ENCODE results near the gene LYAR.
A peak's percentile ranks its signal among the peaks of the same experiment; 100 is the strongest.

LYAR gene, protein sequence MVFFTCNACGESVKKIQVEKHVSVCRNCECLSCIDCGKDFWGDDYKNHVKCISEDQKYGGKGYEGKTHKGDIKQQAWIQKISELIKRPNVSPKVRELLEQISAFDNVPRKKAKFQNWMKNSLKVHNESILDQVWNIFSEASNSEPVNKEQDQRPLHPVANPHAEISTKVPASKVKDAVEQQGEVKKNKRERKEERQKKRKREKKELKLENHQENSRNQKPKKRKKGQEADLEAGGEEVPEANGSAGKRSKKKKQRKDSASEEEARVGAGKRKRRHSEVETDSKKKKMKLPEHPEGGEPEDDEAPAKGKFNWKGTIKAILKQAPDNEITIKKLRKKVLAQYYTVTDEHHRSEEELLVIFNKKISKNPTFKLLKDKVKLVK

DNA sequence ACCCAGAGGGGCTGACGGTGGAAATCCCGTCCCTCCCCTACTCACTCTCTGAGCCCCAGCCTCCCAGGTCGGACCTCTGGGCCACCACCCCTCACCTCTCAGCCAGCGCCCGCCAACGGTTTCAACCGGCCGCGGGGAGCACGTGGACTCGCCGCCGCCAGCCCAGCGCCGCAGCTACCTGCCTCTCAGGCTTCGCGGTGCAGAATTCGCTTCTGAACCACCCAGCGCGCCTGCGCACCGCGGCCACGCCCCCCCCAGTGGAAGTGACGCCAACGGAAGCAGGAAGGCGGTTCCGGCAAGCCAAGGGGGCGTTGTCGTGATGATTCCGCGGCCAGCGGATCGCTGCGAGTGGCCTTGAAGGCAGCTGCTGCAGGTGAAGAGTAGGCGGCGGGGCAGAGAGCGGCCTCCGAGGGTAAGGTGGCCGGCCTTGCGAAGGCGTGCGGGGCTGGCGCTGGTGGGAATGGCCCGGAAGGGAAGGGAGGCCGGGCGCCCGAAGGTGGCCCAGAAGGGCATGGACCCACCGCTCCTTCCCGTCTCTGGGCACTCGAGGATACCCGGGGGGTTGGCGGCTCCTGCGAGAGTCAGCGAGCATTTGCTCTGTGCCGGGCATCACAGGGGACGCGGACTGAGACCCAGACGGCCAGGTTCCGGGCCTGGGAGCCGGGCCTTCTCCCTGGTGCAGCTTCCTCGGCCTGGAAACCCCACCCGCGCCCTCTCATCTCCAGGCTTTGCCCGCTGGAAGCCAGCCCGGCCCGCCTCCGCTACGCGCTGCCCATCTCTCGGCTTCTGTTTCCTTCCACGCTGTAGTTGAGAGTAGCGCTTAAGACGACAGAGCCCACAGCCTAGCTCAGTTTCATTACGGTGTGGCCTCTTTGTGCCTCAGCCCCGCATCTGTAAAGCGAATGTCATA is at the start of gene LYAR, which contains the start of gene ZBTB49:
Gene LYAR (minus strand): TSS at position 214 of the 910 bp plus-strand sequence. CDS start 6,412 bp downstream, outside the sequence.
Gene ZBTB49 (plus strand): TSS at position 311 of the 910 bp plus-strand sequence. CDS start 9,695 bp downstream, outside the sequence.
- peak; percentile 97 for DNase-seq

DNA sequence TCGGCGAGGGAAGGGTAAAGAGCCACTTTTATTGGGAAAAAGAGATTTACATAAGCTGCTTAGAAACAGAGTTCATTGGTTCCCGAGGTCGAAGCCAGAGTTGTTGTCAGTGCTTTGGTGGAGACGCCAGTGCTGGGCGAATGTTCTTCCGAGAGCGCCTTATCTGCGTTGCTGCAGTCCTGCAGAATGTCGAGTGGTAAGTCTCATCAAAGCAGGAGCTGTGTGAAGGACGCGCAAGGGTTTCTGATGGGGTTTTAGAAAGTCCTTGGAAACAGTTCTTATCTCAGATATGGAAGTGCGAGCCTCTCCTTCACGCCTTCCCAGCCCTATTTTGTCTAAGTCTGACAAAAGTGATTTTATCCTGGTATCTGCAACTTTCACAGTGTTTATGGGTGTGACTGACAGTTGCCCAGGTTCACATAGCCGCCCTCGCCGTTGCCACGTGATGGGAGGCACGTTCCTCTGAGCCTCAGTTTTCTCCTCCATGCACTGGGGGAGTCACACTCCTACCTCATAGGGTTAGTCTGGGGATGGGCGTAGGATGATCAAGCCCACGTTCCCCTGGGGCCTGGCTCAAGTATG is 49.6 kb upstream of the LYAR start:
- no peak for DNase-seq

DNA sequence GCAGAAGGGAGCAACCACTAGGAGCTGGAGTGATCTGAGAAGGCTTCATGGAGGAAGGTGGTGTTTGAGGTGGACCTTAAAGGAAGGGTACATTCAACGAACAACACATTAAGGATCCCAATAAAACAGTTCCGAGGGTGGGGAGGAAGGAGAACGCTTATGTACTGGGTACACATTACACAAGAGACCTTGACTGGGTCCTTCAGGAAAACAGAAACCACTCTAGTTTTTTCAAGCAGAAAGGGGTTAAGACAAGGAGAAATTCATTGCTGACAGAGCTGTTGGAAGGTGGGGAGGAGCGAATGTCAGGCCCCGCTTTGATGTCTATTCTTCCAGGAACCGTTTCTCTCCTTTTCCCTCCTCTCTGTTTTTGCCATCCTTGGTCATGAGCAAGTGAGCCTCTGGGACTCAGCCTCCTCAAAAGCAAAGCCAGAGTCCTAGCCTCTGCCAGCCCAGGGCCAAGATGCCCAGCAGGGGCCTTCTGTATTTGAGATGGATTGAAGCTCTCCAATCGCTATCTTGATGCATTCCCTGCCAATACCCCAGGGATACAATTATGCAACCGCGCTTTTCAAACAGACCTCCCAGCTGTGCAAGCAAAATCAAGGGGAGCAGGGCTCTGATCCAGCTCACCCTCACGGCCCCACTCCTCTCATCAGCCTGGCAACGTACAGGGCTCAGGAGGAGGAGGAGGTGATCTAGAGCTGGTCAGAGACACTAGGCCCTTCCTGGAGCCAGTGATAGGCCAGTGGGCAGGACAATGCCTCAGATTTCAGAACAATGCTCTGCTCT is 48.5 kb upstream of the LYAR start:
- DNase-seq, result no peak

DNA sequence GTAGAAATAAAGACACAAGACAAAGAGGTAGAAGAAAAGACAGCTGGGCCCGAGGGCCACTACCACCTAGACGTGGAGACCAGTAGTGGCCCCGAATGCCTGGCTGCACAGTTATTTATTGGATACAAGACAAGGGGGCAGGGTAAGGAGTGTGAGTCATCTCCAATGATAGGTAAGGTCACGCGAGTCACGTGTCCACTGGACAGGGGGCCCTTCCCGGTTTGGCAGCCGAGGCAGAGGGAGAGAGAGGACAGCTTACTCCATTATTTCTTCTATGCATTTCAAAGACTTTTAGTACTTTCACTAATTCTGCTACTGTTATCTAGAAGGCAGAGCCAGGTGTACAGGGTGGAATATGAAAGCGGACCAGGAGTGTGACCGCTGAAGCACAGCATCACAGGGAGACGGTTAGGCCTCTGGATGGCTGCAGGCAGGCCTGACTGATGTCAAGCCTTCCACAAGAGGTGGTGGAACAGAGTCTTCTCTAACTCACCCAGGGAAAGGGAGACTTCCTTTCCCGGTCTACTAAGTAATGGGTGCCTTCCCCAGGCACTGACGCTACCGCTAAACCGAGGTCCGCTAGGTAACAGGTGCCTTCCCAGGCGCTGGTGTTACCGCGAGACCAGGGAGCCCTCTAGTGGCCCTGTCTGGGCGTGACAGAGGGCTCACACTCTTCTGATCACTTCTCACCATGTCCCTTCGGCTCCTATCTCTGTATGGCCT is 45.0 kb upstream of the LYAR start:
- DNase-seq, result peak; percentile 44

DNA sequence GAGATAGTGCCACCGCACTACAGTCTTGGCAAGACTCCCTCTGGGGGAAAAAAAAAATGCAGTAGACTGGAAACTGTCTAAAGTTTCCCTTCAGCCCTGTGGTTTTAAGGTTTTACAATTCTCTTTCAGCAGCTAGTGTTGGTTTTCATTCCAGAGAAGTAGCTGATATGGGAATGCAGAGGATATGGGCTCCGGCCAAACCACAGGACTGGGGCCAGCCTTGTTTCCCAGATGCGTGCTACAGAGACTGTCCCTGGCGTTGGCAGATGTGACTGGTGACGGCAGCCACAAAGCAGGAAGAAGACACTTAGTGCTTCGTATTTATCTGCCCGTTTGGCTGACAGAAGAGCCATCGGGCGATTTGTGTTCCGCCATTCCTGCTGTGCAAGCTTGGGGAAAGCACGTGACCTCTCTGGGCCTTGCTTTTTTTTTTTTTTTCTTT is 43.3 kb upstream of the LYAR start:
- peak; percentile 77 for DNase-seq

DNA sequence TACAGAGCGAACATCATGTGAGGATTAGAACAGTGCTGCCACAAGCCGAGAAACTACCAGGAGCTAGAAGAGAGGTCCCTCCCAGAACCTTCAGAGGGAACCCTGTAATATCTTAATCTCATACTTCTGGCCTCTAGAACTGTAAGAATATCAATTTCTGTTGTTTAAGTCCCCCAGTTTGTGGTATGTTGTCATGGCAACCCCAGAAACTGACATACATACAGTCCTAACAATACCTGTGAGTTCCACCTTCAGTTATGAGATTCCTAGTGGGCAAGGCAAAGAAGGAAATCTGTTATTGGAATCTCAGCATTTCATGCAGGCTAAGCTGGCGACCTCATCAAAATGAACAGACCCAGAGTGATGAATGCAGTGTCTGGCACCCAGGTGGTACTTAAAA is 42.6 kb upstream of the LYAR start:
- no peak for DNase-seq

DNA sequence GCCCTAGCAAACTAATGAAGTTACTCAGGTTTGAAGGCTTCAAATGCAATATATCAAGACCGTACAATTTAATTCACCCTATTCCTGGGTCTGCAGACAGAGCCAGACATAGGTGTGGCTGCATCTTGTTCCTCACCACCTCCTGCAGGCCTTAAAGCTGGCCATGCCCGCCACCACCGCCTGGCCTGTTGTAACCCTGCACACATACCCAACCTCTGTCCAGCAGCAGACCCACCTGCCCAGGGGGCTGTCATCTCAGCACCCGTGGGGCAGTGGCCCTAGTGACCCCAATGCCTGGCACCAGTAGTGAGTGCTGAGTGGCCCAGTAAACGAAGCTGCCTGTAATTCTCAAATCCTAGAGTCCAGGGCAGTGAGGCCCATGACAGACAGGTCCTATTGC is 40.8 kb upstream of the LYAR start:
- no peak for DNase-seq

DNA sequence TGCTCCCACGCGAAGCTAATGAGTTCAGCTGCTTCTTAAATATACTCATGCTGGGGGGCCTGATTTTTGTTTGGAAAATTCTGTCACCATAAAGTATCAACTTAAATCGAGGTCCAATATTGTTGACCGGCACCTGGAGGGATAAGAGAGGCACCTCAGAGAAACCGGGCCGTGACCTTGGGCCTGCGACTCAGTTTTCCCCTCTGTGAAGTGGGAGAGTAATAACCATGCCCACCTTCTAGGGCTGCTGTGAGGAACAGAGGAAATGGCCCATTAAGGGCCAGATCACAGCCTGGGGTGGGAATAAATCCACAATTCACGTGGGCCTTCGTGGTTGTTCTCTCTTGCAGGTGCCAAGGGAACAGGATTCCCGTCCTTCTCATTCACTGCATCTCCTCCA is 39.5 kb upstream of the LYAR start:
- no peak for DNase-seq

DNA sequence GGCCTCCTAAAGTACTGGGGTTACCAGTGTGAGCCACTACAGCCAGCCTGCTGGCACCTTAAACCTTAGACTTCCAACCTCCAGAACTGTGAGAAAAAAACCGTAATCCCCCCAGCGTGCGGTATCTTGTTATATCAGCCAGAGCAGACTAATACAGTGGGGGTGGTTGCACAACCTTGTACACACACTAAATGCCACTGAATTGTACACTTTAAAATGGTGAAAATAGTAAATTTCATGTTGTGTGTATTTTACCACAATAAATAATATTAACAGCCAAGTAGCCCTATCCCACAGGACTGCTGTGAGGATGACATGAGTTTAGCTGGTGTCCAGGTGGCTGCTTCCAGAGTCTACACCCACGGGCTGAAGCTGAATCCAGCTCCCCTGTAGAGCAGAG is 38.9 kb upstream of the LYAR start:
- no peak for DNase-seq

DNA sequence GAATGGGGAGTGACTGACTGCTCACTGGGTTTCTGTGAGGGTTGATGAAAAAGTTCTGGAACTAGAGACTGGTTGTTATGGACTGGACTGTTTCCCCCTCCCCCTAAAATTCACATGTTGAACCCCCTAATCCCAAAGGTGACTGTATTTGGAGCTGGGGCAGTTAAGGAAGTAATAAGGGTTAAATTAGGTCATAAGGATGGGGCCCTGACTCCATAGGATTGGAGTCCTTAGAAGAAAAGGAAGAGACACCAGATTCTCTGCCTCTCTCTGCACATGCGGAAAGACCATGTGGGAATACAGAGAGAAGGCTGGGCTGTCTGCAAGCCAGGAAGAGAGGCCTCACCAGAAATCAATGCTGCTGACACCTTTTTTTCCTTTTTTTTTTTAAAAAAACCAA is 38.3 kb upstream of the LYAR start:
- no peak for DNase-seq

DNA sequence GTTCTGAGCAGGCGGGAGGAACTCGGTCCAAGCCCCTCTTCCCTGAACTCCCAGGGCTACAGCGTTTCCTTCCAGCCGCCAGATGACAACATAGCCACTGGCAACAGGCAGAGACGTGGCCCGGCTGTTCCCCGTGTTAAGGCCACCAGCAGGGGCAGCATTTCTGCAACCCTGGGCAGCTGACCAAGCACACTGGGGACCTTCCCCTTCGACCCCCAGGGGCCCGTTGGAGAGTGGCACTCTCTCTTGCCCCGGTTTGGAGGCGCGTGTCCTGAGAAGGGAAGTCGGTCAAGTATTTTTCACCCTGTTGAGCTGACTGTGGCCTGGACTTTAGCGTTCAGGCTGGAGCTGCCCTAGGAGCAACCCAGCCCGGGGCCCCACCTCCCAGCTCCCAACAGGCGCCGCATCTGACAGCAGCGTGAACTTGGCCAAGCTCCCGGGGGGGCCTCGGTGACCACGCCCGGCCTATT is 37.7 kb upstream of the LYAR start:
- peak; percentile 33 for DNase-seq

DNA sequence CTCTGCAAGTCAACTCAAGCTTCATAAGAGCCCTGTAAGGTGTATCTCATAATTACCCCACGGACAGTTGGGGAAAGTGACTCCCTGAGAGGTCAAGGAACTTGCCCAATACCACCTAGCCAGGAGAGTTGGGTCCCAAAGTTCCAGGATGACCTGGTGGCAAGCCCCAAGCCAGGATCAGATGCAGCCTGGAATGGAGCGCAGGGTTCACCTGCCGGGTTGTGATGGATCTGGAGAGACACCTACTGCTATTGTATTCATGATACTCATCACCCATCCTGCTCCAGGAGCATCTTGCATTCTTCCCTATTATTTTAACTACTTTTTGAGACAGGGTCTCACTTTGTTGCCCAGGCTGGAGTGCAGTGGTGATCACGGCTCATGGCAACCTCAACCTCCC is 36.2 kb upstream of the LYAR start:
- no peak for DNase-seq

DNA sequence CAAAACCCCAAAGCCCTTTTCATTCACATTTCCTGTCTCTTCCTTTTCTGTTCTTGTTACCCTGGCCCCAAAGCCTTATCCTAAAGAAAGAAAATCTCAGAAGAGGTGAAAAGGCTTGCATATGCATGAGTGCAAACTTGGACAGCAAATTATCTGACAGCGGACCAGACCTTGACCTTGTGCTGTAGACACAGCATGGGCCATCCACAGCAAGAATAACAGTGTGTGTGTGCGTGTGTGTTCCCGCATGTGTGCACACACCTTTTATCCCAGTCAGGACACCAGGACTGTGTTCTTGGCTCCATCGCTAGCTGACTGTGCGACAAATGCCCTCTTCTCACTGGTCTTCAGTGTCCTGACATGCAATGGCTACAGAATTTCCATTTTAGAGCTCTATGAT is 35.4 kb upstream of the LYAR start:
- DNase-seq, result no peak

DNA sequence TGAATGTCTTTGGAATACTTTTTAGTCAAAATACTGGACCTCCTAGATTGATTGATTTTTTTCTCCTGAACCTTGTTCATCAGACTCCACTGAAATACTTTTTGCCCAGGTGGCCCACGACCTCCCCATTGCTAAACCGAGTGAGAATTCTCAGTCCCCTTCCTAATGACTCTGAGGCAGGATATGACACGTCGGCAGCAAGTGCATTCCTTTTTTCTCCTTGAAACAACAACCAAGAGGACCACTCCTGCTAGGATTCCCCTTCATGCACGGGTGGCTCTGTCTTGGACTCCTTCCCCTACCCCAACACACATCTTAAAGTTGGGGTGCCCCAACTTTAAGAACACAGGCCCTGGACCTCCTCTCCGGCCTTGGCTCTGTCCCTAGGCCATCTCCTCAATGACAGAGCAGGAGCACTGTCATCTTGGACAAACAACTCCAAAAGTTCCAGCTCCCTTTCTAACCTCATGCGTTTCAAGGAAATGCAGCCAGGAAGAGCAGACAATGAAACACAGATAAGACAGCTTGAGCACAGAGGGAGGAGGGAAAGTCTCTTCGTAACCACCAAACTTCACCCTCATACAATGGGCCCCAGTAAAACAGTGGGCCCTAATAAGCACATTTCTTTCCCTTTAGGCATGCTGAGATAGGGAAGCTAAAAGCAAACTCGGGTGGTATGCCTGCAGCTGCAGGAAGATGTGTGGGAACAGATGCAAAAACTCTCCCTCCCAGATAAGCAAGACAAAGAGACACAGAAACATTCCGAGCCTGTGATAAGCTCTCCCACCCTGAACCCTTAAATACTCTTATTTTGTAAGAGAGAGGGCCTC is 34.0 kb upstream of the LYAR start:
- DNase-seq, result no peak

DNA sequence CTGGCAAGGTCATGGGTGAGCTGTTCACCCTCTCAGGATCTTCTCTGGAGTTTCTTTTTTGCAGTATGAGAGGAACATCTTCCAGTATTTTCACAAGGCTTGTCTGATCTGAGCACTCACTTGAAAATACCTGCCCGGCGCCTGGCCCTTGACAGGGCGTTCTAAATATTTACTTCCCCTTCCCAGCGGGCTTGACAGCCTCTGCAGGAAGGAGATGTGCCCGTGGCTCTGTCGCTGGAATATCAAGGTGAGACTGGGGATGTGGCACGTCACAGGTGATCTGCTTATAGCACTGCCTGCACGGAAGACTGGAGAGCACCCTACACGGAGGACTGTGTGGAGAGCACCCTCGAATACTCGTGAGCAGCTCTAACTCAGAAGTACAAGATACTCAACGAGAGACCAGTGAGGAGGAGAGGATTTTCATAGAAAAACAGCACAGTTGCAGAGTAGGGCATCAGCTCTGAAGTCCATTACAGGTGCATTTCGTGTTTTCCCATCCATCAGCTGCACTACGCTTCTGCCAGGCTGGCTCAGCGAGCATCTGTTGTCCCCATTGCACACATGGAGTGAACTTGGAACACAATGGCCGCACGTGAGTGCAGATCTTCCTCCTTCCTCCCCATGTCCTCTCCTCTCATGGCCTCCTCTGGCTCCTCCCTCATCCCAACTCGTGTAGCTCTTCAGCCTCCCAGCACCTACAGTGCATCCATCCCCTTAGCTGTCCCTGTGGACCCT is 32.2 kb upstream of the LYAR start:
- no peak for DNase-seq

DNA sequence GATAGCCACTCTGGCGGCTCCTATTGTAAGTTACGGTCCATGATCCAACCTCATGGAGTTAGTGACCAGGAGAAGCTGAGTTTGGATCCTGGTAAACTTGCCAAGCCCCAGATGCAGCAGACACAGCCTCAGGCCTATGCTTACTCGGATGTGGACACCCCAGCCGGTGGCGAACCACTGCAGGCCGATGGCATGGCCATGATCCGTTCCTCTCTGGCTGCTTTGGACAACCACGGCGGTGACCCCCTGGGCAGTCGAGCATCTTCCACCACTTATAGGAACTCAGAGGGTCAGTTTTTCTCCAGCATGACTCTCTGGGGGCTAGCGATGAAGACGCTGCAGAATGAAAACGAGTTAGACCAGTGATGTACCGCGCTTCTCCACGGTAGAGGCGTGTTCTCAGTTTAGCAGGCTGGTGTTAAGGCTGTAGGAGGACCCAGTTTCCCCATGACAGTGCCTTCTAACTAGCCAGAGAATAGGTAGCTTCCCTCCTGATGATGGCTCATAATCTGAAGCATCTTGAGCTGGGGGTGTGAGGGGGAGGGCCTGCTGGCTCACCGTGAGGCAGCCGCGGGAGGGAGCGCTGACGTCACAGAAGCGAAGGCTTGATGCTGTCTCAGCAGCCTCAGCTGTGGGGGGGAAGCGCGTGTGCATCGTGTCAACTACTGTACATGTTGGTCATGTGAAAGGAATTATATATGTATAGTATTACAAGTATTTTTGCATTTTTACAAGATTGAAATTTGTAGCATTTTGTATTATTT is 31.2 kb upstream of the LYAR start:
- DNase-seq, result no peak

DNA sequence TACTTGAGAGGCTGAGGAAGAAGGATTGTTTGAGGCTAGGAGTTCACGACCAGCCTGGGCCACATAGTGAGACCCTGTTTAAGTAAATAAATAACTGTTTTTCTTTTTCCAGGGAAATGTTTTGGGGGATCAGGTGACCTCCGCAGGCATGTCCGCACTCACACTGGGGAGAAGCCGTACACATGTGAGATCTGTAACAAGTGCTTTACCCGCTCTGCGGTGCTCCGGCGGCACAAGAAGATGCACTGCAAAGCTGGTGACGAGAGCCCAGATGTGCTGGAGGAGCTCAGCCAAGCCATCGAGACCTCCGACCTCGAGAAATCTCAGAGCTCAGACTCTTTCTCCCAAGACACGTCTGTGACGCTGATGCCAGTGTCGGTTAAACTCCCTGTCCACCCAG is 30.6 kb upstream of the LYAR start:
- no peak for DNase-seq

DNA sequence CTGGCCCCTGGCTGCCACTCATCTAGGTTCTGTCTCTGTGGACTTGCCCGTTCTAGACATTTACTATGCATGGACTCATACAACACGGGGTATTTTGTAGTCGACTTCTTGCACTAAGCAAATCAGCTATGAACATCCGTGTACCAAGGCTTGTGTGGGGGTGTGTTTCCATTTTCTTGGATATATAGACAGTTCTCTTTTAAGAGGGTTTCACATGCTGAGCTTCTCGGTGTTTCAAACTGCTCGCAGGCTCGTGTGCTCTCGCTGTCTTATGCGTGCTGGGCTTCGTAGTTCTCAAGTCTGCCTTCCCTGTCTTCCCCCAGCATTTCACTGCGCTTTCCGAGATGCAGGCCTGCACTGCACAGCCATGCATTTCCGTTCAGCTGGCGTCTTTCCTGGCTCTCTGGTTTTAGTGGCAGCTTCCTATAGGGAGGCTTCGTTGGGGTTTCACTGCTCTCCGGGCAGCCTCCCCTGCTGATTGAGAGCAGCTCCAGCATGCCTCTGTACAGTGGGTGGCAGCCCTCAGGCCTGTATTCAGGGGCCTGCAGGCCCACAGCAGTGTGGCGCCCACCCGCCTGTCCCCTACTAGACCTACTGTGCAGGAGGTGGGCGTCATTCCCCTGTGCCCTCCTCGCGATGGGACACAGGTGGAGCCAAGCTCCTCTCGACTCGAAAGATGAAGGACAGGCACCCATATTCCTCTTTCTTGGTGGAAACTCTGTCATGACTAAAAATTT is 27.7 kb upstream of the LYAR start:
- no peak for DNase-seq

DNA sequence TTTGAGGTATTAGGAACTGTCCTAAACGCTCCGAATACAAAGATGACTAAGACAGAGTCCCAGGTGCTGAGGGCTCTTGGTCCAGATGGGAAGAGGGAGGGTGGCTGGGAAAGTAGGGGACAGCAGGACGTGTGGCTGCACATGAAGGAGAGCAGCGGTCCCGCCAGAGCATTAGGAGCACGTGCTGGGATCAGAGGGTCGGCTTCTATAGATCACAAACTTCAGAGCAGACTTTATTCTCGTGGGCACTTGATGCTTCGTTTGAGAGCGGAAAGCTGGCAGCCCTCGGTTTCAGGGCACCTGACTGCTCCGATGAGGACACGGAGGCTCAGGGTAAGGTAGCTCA is 26.2 kb upstream of the LYAR start:
- no peak for DNase-seq

Measured in femur (tissue), 1 donor.